WI38 (cell line): ENCODE results near the gene XXYLT1.

Experiments
- H3K4me3 ChIP-seq: 2 replicates; pipeline ENCODE4 v1.5.1; 2011; ENCODE audit warnings: low read depth, mild to moderate bottlenecking, control low read depth, low read length
- CTCF ChIP-seq: IDR thresholded peaks from 2 replicates; pipeline ENCODE4 v1.5.1; 2012; ENCODE audit warnings: low read depth, mild to moderate bottlenecking, control low read depth, low read length

Gene XXYLT1

DNA sequence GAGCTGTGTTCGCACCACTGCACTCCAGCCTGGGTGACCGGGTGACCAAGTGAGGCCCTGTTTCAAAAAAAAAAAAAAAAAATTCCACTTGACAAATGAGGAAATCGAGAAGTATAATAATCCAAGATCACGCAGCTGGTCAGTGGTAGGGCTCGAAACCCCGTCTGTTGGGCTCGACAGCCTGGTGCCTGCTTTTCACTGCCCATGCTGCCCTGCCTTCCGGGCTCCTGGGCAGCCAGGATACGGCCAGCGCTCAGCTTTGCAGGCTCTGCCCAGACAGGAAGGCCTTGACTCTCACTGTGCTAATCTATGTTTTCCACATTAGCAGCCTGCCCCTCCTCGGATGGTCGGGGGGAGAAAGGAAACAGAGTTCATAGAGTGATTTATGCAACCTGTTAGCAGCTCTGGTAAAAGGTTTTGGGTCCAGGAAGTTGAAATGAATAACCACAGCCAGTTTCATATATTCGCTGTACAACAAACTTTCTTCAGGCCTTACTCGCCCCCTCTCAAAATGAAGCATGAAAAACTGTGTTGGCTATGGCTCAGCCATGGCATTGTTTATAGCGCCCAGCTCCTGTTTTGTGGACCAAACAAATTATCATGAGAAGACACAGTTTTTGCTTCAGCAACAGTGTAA is 108.8 kb downstream of the XXYLT1 start:
- no peak overlapping the region for H3K4me3 ChIP-seq
- no peak for TF ChIP-seq CTCF

- no peak for TF ChIP-seq CTCF
- no peak overlapping the region for H3K4me3 ChIP-seq
These were observed 110.0 kb downstream of the XXYLT1 start for GRCh38 chr3:195160908-195161434.

- TF ChIP-seq CTCF = no peak
- H3K4me3 ChIP-seq = no peak overlapping the region
These were observed 110.6 kb downstream of the XXYLT1 start for GRCh38 chr3:195160257-195160898.

- no peak for TF ChIP-seq CTCF
- no peak overlapping the region for H3K4me3 ChIP-seq
These were observed 111.2 kb downstream of the XXYLT1 start for GRCh38 chr3:195159814-195160165.

DNA sequence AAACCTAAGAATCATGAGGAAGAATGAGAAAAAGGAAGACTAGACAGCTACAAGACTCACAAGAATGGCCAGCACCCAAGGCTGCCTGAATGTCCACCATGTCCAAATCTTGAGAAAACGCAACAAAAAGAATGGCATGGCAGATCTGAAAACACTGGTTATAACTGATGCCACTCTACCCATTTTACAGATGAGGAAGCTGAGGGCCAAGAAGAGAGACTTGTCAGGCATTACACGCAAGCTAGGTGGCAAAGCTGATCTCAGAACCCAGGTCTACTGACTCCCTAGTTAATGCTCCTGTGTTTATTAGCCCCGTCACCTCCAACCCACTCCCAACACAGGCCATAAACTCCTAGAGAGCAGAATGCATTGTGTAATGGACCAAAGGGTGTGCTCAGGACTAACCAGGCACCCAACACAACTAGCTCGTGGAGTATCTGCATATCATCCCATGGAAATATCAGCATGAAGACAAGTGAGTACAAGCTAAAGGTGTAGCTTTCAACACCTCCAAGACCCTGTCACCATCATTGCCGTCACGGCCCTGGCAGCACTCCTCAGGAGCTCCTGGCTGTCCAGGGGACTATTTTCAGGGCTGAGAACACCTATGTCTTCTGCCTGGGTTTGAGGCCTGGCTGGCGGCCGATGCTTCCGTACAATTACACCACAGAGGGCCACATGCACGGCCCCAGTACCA is 111.7 kb downstream of the XXYLT1 start:
- no peak for TF ChIP-seq CTCF
- no peak overlapping the region for H3K4me3 ChIP-seq

DNA sequence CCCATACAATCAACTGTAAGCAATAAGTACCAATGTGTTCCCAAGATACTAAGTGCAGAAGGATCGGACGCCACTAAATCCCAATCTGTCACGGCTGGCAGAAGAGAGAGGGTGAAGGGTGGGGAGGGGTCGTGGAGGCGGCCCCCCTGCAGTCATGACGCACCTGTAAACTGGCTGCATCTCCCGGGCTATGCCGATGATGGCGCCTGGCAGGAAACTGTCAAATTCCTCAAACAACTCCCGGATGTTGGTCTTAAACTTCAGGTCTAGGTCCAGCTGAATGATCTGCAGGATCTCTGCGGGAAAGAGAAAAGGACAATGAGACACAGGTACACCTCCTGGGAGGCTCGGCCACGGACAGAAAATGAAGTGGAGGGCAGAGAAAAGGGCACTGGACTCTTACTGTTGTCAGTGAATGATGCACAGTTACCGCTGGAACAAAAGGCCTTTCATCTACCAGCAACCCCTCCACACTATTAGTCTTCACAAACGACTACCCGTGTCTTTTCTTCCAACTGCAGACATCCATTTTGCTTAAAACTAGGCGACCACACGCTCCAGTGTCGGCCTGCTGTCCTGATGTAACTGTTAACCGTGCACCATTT is 114.6 kb downstream of the XXYLT1 start:
- no peak overlapping the region for H3K4me3 ChIP-seq
- no peak for TF ChIP-seq CTCF
